Thoracic aorta (tissue), 2 donors: Measurements from ENCODE around the gene TSGA10IP. TPM values are rescaled to one million over a fixed set of nuclear protein-coding genes. Genes with fewer than 3 reads are reported as not detected.

Experiments
- ATAC-seq: fragments of 150-250 bp; one replicate; pipeline ENCODE4 v1.8.0; 2017; ENCODE audit warnings: low read depth; ENCODE audit not compliant: insufficient number of reproducible peaks, low FRiP score
- DNase-seq: peaks from one replicate; pipeline ENCODE4 v3.0.0-alpha.2; 2020; ENCODE audit warnings: low spot score
- H3K27ac ChIP-seq, 2 donors: fragments of 200-600 bp; sonication (generic); 1 replicate in 1 of 2; 2 replicates in 1 of 2; pipeline ENCODE4 v1.5.1; 2016; ENCODE audit warnings: mild to moderate bottlenecking in 2 of 2, moderate library complexity in 2 of 2
- H3K27me3 ChIP-seq: fragments of 200-600 bp; sonication (generic); replicated peaks from 2 replicates; pipeline ENCODE4 v1.6.0; 2016; ENCODE audit warnings: mild to moderate bottlenecking; ENCODE audit not compliant: insufficient read depth
- H3K36me3 ChIP-seq: fragments of 200-600 bp; sonication (generic); one replicate; pipeline ENCODE4 v1.5.1; 2016
- H3K4me1 ChIP-seq, 2 donors: fragments of 200-600 bp; sonication (generic); 1 replicate in 1 of 2; 2 replicates in 1 of 2; pipeline versions ENCODE4 v1.5.1 to v1.6.0; 2016; ENCODE audit warnings: low read depth in 2 of 2, mild to moderate bottlenecking in 1 of 2; ENCODE audit not compliant: control insufficient read depth in 1 of 2
- H3K4me3 ChIP-seq: fragments of 200-600 bp; sonication (generic); 2 replicates; pipeline ENCODE4 v1.5.1; 2016; ENCODE audit warnings: mild to moderate bottlenecking
- H3K9me3 ChIP-seq: fragments of 200-600 bp; sonication (generic); 2 replicates; pipeline ENCODE4 v1.5.1; 2016
- total RNA-seq, 2 donors: library from RNA; depleted of rRNA; stranded (reverse); fragments of >200 nt; gene quantifications; one replicate each; pipeline versions ENCODE4 v1.1.0 to v1.2.3, GENCODE V29; 2016
- TF ChIP-seq, protein P1 (sequence below): fragments of 200-600 bp; sonication (generic); IDR thresholded peaks from one replicate; pipeline ENCODE4 v1.5.1; 2019; ENCODE audit warnings: antibody characterized with exemption

Gene TSGA10IP
- total RNA-seq, 2 donors from 2014 or later: not detected

DNA sequence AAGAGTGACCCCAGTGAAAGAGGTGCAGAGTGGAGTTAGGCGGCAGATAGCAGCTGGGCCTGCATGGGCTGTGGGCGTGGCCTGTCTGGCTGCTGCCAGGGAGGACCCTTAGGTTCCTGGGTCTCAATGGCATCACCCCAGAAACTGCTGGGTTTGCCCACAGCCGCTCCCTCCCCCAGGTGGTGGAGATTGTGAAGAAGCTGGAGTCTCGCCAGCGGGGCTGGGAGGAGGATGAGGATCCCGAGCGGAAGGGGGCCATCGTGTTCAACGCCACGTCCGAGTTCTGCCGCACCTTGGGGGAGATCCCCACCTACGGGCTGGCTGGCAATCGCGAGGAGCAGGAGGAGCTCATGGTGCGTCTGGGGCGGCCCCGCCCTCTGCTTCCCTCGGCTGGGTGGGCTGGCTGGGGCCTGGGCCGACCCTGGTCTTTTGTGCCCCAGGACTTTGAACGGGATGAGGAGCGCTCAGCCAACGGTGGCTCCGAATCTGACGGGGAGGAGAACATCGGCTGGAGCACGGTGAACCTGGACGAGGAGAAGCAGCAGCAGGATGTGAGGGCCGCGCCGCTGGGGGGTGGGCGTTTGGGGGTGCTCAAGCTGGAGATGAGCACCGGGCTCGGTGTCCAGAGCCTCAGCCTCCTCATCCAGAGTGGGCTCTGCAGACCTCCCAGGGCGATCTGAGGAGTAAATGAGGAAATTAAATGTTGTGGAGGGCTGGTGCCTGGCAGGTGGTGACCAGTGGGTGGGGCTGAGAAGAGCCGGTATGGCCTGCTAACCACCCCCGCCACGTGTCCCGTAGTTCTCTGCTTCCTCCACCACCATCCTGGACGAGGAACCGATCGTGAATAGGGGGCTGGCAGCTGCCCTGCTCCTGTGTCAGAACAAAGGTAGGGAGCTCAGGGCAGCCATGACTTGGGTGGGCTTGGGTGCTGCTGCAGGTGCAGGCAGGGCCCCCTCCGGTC, 31.2 kb downstream of the TSGA10IP start:
- Histone ChIP-seq H3K9me3 (no peaks in the 10 kb centered on the region), H3K36me3 (peaks cover 35% of the 10 kb centered on the region), H3K27me3 (no peaks in the 10 kb centered on the region), H3K4me3 (no peak overlapping the region), H3K27ac (no peak overlapping the region), H3K4me1 (no peaks in the 10 kb centered on the region)
- DNase-seq (no peak), ATAC-seq (no peak)
- TF ChIP-seq, protein P1, sequence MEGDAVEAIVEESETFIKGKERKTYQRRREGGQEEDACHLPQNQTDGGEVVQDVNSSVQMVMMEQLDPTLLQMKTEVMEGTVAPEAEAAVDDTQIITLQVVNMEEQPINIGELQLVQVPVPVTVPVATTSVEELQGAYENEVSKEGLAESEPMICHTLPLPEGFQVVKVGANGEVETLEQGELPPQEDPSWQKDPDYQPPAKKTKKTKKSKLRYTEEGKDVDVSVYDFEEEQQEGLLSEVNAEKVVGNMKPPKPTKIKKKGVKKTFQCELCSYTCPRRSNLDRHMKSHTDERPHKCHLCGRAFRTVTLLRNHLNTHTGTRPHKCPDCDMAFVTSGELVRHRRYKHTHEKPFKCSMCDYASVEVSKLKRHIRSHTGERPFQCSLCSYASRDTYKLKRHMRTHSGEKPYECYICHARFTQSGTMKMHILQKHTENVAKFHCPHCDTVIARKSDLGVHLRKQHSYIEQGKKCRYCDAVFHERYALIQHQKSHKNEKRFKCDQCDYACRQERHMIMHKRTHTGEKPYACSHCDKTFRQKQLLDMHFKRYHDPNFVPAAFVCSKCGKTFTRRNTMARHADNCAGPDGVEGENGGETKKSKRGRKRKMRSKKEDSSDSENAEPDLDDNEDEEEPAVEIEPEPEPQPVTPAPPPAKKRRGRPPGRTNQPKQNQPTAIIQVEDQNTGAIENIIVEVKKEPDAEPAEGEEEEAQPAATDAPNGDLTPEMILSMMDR: no peak

DNA sequence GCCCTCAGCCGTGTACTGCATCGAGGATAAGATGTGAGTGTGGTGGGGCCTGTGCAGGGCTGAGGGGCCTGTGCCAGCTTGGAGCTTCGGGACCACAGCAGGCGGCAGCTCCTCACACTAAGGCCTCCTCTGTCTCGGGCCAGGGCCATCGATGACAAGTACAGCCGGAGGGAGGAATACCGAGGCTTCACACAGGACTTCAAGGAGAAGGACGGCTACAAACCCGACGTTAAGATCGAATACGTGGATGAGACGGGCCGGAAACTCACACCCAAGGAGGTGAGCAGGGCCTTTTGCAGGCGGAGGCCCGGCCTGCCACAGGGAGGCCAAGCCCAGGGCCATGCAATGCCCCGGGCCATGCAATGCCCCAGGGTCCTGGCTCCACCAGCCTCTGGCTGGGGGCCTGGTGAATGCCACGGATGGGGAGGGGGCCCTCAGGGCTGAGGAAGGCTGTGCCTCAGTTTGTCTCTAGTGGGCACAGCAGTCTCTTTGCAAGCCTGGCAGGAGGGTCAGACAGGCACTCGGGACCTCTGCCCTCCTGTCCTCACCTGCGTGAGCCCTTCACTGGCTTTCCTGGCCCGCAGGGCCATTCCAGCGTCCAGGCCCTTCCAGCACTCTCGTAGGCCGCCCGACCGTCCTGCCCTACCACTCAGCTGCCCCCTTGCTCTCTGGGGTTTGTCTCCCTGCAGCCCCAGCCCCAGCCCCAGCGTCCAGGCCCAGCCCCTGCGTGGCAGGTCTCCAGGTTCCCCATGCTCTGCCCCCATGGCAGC, 32.5 kb downstream of the TSGA10IP start:
- ATAC-seq: no peak
- TF ChIP-seq, protein P1: no peak
- H3K4me1 ChIP-seq: no peaks in the 10 kb centered on the region
- no peak overlapping the region for H3K4me3 ChIP-seq
- no peak for DNase-seq
- peaks cover 35% of the 10 kb centered on the region for H3K36me3 ChIP-seq
- no peaks in the 10 kb centered on the region for H3K27me3 ChIP-seq
- no peak overlapping the region for H3K27ac ChIP-seq
- no peaks in the 10 kb centered on the region for H3K9me3 ChIP-seq

DNA sequence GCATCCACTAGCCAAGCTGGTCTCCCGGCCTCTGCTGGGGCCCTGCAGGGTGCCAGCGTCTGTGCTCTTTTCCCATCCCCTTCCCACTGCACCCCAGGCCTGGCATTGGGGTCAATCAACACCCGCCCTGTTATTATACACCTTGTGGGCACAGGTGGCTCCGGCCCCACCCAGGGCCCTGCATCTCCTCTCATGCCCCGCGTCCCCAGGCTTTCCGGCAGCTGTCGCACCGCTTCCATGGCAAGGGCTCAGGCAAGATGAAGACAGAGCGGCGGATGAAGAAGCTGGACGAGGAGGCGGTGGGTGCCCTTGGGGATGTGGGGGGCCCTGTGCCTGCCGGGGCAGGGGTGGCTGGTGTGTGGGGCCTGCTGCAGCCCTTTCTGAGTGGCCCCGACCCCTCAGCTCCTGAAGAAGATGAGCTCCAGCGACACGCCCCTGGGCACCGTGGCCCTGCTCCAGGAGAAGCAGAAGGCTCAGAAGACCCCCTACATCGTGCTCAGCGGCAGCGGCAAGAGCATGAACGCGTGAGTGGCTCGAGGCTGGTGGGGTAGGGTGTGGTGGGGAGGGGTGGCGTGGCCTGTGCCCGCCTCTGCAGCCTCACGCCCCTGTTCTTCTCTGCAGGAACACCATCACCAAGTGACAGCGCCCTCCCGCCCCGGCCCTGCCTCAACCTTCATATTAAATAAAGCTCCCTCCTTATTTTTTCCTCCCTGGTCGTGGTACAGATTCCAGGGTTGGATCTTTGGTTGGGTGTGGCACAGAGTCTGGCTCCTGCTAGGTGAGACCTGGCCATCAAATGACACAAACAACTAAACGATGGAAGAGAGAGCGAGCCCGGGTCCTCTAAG, 33.3 kb downstream of the TSGA10IP start:
- Histone ChIP-seq H3K27me3 (no peaks in the 10 kb centered on the region), H3K4me1 (no peaks in the 10 kb centered on the region), H3K9me3 (no peaks in the 10 kb centered on the region), H3K4me3 (no peak overlapping the region), H3K27ac (no peak overlapping the region), H3K36me3 (peaks cover 35% of the 10 kb centered on the region)
- no peak for DNase-seq
- TF ChIP-seq, protein P1: no peak
- ATAC-seq: no peak

DNA sequence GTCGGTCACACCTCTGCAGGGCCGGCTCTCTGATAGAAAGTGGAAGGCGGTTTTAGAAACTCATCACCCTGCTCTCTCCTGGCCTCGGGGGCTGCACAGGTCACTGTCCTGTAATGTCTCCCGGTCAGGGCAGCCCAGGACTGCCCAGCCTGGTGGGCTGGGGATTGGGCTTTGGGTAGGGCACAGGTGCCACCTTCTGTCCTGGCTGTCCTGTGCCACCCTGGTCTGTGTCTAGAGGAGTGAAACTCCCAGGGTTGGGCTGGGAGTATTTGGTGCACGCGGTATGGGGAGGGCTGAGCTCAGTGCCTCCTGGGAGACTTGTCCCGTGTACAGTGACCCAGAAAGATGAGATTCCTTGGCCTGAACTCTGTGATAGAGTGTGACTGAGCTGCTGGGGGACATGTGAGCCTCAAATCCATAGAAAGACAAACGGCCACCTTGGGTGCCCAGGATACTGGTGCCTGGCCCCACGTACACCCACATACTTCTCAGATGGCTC, 34.0 kb downstream of the TSGA10IP start:
- Histone ChIP-seq H3K27ac (no peak overlapping the region), H3K4me1 (no peaks in the 10 kb centered on the region), H3K36me3 (peaks cover 35% of the 10 kb centered on the region), H3K4me3 (no peak overlapping the region), H3K27me3 (no peaks in the 10 kb centered on the region), H3K9me3 (no peaks in the 10 kb centered on the region)
- ATAC-seq: no peak
- no peak for DNase-seq
- TF ChIP-seq, protein P1: no peak
